MM.1S (cell line): ENCODE data around the gene TECTB.

ENCODE experiments used
- DNase-seq: peaks from one replicate; pipeline ENCODE4 v3.0.0-alpha.2; 2015
- H2AFZ ChIP-seq: fragments of 300-600 bp; sonication (generic); 2 replicates; pipeline ENCODE4 v1.6.0; 2016; ENCODE audit warnings: antibody characterized with exemption, low read length
- H3F3A ChIP-seq: fragments of 300-600 bp; sonication (generic); 2 replicates; pipeline ENCODE4 v1.6.1; 2016; ENCODE audit warnings: mild to moderate bottlenecking, antibody characterized with exemption, low read length, moderate library complexity, mixed read lengths; ENCODE audit not compliant: insufficient read depth
- H3K27ac ChIP-seq: fragments of 300-600 bp; sonication (generic); 2 replicates; pipeline ENCODE4 v1.5.1; 2016; ENCODE audit warnings: mild to moderate bottlenecking, low read length
- H3K27me3 ChIP-seq: fragments of 300-600 bp; sonication (generic); replicated peaks from 2 replicates; pipeline ENCODE4 v1.6.0; 2016; ENCODE audit warnings: low read length; ENCODE audit not compliant: insufficient read depth
- H3K36me3 ChIP-seq: fragments of 300-600 bp; sonication (generic); replicated peaks from 2 replicates; pipeline ENCODE4 v1.6.1; 2016; ENCODE audit warnings: mild to moderate bottlenecking, low read length, mixed read lengths; ENCODE audit not compliant: insufficient read depth
- H3K4me1 ChIP-seq: fragments of 300-600 bp; sonication (generic); 2 replicates; pipeline ENCODE4 v1.6.1; 2016; ENCODE audit warnings: low read length, mixed read lengths
- H3K4me2 ChIP-seq: fragments of 300-600 bp; sonication (generic); 2 replicates; pipeline ENCODE4 v1.6.0; 2016; ENCODE audit warnings: low read depth, low read length
- H3K4me3 ChIP-seq: fragments of 300-600 bp; sonication (generic); 2 replicates; pipeline ENCODE4 v1.5.1; 2016; ENCODE audit warnings: low read length, mixed read lengths
- H3K79me2 ChIP-seq: fragments of 300-600 bp; sonication (generic); 2 replicates; pipeline ENCODE4 v1.6.1; 2016; ENCODE audit warnings: mixed run types, low read length, mixed read lengths
- H3K9ac ChIP-seq: fragments of 300-600 bp; sonication (generic); 2 replicates; pipeline ENCODE4 v1.6.1; 2016; ENCODE audit warnings: low read length, mixed read lengths
- H3K9me2 ChIP-seq: fragments of 300-600 bp; sonication (generic); replicated peaks from 2 replicates; pipeline ENCODE4 v1.6.1; 2016; ENCODE audit warnings: mild to moderate bottlenecking, low read length, mixed read lengths; ENCODE audit not compliant: insufficient read depth
- H3K9me3 ChIP-seq: fragments of 300-600 bp; sonication (generic); replicated peaks from 2 replicates; pipeline ENCODE4 v1.6.1; 2016; ENCODE audit warnings: mild to moderate bottlenecking, low read length, mixed read lengths; ENCODE audit not compliant: insufficient read depth
- H4K20me1 ChIP-seq: fragments of 300-600 bp; sonication (generic); 2 replicates; pipeline ENCODE4 v1.6.1; 2016; ENCODE audit warnings: mild to moderate bottlenecking, low read length, moderate library complexity, mixed read lengths; ENCODE audit not compliant: insufficient read depth
- CTCF ChIP-seq: fragments of 300-600 bp; sonication (generic); IDR thresholded peaks from 2 replicates; pipeline ENCODE4 v1.5.1; 2016; ENCODE audit warnings: antibody characterized with exemption, low read length, mixed read lengths
- EZH2 ChIP-seq: fragments of 300-600 bp; sonication (generic); optimal IDR thresholded peaks from 2 replicates; pipeline ENCODE3; 2017; ENCODE audit warnings: low read depth, mild to moderate bottlenecking, antibody characterized with exemption, low read length, mixed read lengths
- EZH2phosphoT487 ChIP-seq: fragments of 300-600 bp; sonication (generic); IDR thresholded peaks from 2 replicates; pipeline ENCODE4 v1.6.1; 2018; ENCODE audit warnings: antibody characterized with exemption, low read length

The TECTB gene

GRCh38 chr10:112348759-112349158 is 65.6 kb downstream of the TECTB start:
- Histone ChIP-seq H3K27me3 (no peaks in the 10 kb centered on the region), H3K9ac (no peak overlapping the region), H3K9me3 (no peaks in the 10 kb centered on the region), H3K9me2 (no peaks in the 10 kb centered on the region), H3K36me3 (no peaks in the 10 kb centered on the region), H3K4me1 (no peaks in the 10 kb centered on the region), H4K20me1 (no peaks in the 10 kb centered on the region), H2AFZ (no peak overlapping the region), H3K4me3 (no peak overlapping the region), H3F3A (no peaks in the 10 kb centered on the region), H3K79me2 (no peaks in the 10 kb centered on the region), H3K27ac (no peak overlapping the region), H3K4me2 (no peak overlapping the region)
- TF ChIP-seq EZH2phosphoT487 (no peak), EZH2 (no peak), CTCF (no peak)
- no peak for DNase-seq

DNA sequence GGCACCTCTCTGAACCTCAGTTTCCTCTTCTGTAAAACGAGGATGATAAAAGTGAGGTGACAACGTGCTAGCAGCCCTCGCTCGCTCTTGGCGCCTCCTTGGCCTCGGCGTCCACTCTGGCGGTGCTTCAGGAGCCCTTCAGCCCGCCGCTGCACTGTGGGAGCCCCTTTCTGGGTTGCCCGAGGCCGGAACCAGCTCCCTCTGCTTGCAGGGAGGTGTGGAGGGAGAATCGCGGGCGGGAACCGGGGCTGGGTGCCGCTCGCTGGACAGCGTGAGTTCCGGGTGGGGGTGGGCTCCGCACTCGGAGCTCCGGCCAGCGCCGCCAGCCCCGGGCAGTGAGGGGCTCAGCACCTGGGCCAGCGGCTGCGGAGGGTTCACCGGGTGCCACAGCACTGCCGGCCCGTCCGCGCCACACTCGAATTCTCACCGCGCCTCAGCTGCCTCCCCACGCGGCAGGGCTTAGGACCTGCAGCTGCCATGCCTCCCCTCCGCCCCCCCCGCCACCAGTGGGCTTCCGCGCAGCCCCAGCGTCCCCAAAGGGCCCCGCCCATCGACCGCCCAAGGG is 66.4 kb downstream of the TECTB start:
- Histone ChIP-seq H3K9me2 (no peaks in the 10 kb centered on the region), H3K4me1 (no peaks in the 10 kb centered on the region), H3K9me3 (no peaks in the 10 kb centered on the region), H3K4me3 (no peak overlapping the region), H3K9ac (no peak overlapping the region), H3F3A (no peaks in the 10 kb centered on the region), H4K20me1 (no peaks in the 10 kb centered on the region), H3K36me3 (no peaks in the 10 kb centered on the region), H3K79me2 (no peaks in the 10 kb centered on the region), H3K27ac (no peak overlapping the region), H3K27me3 (no peaks in the 10 kb centered on the region), H2AFZ (no peak overlapping the region), H3K4me2 (no peak overlapping the region)
- no peak for TF ChIP-seq EZH2phosphoT487
- no peak for TF ChIP-seq EZH2
- no peak for TF ChIP-seq CTCF
- no peak for DNase-seq

DNA sequence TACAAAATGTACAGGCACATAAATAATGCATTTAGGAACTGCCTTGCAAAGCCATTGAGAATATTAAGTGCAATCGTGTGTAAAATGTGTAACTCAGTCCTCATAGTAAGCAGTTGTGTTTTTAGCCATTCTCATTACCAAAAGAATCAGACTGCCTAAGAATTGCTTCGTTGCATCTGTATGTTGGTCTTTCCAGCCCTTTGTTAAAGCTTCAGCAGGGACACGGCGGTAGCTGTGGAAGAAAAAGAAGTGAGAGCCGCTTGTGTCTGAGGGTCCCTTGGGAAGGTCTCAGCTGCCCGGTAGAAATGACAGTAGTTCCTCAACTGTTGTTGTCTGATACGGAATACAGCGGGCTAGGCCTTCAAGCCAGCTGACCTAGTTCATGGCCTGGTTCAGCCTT is 67.9 kb downstream of the TECTB start:
- DNase-seq = no peak
- H3K4me2 ChIP-seq = no peak overlapping the region

More for the DNA sequence above, 67.9 kb downstream of the TECTB start:
- no peaks in the 10 kb centered on the region for H3K36me3 ChIP-seq
- H3K9ac ChIP-seq = no peak overlapping the region
- no peak overlapping the region for H2AFZ ChIP-seq
- H3K27ac ChIP-seq = no peak overlapping the region
- no peaks in the 10 kb centered on the region for H3K9me3 ChIP-seq
- no peaks in the 10 kb centered on the region for H3K79me2 ChIP-seq
- TF ChIP-seq EZH2phosphoT487 (no peak), CTCF (no peak), EZH2 (no peak)
- no peaks in the 10 kb centered on the region for H3K4me1 ChIP-seq
- no peak overlapping the region for H3K4me3 ChIP-seq
- no peaks in the 10 kb centered on the region for H3K9me2 ChIP-seq
- no peaks in the 10 kb centered on the region for H4K20me1 ChIP-seq
- no peaks in the 10 kb centered on the region for H3K27me3 ChIP-seq
- H3F3A ChIP-seq = no peaks in the 10 kb centered on the region
